NCI-H226 (cell line): Measurements from ENCODE around the gene CNOT4.

Experiments
- DNase-seq: peaks from one replicate; pipeline ENCODE4 v3.0.0-alpha.2; 2015

CNOT4 gene

GRCh38 chr7:135391514-135391913 is 118.4 kb downstream of the CNOT4 start:
- DNase-seq = no peak

GRCh38 chr7:135390829-135391228 is 119.1 kb downstream of the CNOT4 start:
- DNase-seq = no peak

GRCh38 chr7:135389971-135390370 is 119.9 kb downstream of the CNOT4 start:
- no peak for DNase-seq

- DNase-seq = no peak
Measured at GRCh38 chr7:135388616-135389015, 121.3 kb downstream of the CNOT4 start.

- no peak for DNase-seq
Measured at GRCh38 chr7:135386776-135387175, 123.1 kb downstream of the CNOT4 start.

GRCh38 chr7:135386181-135386580 is 123.7 kb downstream of the CNOT4 start:
- no peak for DNase-seq

GRCh38 chr7:135385209-135385608 is 124.7 kb downstream of the CNOT4 start:
- DNase-seq = peak; percentile 26

GRCh38 chr7:135383525-135384175 is 126.3 kb downstream of the CNOT4 start:
- no peak for DNase-seq

DNA sequence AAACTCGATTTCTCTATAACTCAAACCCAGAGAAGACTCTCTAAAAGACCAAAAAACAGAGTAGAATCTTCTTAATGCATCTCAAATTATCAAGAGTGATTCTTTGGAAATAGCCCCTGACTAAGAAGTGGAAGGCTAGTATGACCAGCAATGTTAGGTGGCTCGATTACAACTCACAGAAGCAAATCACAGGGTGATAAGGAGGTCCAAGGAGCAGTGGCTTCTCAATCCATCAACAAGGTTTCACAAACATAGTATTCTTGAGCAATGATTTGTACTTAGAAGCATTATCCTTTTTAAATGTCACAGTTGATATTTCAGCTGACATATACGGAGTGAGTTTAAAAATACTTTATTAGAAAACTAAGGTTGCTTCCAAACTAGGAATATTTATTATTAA is 127.7 kb downstream of the CNOT4 start:
- no peak for DNase-seq

DNA sequence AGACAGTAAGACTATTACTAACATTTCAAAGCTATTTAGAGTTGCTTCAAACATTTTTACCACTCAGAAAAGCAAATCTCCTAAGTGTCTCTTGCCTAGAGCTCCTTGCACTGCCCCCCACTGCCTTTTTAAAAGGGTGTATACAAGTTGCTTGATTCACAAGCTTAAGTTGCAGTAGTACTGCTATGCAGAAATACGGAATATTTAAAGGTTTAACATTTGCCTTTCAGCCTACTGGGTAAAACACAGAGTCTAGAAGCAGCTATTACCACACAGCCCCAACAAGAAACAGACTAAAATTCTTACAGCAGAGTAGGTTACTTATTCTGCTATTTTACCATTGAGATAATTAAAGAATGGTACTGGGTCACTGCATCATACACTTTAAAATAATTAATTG is 128.5 kb downstream of the CNOT4 start:
- no peak for DNase-seq

DNA sequence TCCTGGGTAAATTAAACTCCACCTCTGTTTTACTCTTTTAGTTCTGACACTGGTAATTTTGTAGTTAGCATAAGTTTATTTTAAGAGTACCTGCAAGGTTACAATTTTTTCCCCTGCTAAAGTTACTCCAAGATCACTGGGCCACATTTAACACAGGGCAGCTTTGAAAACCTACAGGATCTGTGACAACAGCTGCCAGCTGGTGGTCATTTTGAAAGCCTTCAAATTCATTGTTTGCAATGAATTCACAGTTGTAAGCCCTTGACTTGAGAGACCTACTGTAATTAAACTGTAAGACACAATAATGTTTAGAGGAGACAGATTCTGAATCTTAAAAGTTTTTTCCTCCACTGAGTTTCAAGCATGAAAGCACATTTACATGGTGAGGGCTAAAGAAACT is 129.6 kb downstream of the CNOT4 start:
- DNase-seq = no peak

DNA sequence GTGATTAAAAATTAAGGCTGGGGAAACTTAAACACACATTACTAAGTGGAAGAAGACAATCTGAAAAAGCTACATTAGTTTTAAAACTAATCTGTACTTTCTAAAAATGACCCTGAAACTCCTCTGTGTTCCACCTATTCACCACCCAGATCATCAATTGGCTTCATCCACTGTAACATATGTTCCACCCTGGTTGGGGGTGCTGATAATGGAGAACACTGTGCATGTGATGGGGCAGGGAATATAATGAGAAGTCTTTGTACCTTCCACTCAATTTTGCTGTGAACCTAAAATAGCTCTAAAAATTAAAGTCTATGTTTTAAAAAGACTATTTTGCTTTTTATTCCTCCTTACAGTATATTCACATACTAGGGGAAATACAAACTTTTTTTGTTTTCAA is 132.7 kb downstream of the CNOT4 start:
- no peak for DNase-seq

DNA sequence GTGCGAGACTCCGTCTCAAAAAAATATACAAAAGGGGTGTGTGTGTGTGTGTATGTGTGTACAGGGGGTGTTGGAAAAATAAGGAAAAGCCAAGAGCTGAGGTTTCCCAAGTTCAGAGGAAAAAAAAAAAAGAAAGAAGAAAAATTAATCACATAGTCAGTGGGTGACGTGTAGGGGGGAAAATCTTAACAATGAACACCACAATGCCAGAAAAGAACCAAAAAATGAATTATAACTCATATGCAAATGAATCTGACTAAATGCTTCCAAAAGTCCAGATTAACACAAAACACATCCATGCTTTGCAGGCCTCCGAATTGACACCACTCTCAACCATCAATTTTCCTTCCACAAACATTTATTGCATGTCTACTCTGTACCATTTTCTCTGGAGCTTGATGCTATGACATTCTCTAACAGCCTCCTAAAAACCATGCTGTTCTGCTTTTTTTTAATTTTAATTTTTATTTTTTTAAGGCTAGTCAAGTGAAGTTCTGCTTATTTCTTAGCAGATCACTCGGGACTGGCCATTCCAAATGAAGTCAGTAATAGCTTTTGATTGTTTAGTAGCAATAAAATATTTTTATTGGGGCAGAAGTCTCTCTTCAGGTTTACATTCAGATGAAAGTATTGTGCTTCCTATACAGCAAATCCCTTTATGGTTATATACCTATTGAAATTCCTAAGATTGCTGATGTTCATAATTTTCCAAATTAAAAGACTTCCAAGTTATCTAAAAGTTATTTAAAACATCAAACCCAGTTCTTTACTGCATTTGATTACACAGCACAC is 133.8 kb downstream of the CNOT4 start:
- DNase-seq = no peak

DNA sequence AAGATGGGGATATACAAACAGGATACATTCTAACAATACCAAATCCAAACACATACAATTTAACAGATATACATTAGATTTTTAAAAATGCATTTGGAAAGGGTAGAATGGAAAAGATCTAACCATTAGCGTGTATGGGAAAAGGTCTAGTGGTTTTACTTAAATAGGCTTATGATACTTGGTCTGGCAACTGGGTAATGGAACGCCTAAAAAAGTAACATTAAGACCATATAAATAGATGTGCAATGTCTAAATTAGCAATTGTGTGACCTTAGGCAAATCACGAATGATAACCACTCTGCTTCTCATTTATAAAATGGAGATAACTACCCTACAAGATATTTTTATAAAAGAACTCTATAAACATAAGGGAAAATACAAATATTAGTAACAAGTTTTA is 135.2 kb downstream of the CNOT4 start:
- no peak for DNase-seq

GRCh38 chr7:135372222-135372621 is 137.7 kb downstream of the CNOT4 start:
- no peak for DNase-seq

DNA sequence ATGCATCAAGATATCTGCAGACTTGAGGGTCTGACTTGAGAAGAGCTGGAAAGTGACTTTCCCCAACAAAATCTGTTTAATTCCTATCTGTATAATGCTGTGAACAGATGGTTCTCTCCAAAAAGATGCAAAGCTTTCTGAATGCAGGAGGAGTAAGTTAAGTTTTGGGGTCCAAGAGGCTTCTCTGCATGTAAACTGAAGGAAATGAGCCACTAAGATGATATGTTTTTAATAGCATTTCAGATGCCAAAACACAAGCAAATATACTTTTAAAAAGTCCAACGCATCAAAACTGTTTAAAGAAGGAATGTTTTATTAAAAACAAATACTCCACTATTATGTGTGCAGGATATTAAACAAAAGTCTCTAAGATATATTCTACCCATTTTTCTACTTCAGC is 139.2 kb downstream of the CNOT4 start:
- no peak for DNase-seq

GRCh38 chr7:135369405-135369804 is 140.5 kb downstream of the CNOT4 start:
- DNase-seq = no peak

DNA sequence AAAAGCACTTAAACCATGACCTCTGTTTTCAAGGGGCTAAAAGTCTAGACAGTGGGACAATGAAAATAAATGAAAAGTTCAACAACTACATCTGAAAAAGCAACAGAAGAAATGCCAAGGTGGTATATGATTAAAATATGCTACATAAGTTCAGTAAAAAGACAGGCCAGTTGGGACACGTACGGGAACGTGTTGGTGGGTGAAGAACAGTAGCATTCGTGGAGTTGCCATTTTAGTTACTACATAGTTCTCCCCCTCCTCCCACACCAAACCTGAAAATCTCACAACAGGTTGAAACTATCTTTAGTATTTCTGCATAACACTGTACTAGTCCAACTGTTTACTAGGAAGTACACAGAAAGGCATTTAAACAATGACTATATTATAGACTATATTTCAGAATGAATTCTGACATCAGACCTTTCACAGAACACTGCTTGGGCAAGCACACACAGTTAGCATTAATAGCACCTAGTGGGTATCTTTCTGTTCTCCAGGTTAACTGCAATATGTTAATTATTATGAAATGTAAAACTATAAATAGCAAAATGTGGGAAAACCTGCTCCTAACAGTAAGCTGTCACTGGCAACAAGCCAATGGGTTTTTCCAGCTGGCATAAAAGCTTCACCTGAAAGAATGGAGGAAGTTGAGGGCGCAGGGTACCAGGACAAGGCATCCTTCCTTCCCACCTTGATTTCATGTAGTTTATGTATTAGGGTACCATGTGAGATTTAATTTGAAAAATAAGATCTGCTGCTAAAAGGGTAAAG is 141.3 kb downstream of the CNOT4 start:
- no peak for DNase-seq

- DNase-seq = no peak
Measured at GRCh38 chr7:135366843-135367508, 142.9 kb downstream of the CNOT4 start.

- DNase-seq = no peak
Measured at GRCh38 chr7:135365721-135366120, 144.2 kb downstream of the CNOT4 start.

DNA sequence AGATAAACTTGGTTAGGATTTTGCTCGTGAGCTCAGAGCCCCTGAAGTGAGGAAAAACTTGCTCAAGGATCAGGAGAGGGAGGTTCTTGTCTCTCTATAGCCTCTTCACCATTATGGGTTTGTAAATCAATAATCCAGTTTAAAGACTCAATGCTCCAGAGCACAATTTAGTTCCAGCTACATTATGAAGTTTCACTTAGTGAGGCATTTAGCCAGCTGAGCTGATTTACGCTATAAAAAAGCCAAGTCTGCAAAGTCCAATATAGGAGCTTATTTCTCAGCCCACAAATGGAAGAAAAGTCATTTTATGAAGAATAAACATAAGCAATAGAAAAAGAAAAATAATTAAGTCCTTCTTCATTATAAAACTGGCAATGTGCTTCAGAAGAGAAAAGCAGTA is 145.7 kb downstream of the CNOT4 start:
- no peak for DNase-seq

- DNase-seq = no peak
Measured at GRCh38 chr7:135362871-135363270, 147.0 kb downstream of the CNOT4 start.

- no peak for DNase-seq
Measured at GRCh38 chr7:135361788-135362187, 148.1 kb downstream of the CNOT4 start.
